CD4-positive, alpha-beta T cell treated with Interleukin-17A for 1 hour (primary cell): ENCODE results near the gene LRIG1.
"Not testable (repeated sequence)": the region's sequence is repeated elsewhere in the genome, so short reads cannot be mapped to it uniquely, and the experiment has no call there.

Source experiments
- DNase-seq: peaks from one replicate; pipeline ENCODE4 v3.0.0-alpha.2; 2020

The LRIG1 gene

GRCh38 chr3:66441129-66441528 is 59.7 kb downstream of the LRIG1 start:
- DNase-seq, result no peak

- DNase-seq, result no peak
Observed at GRCh38 chr3:66439666-66440344, 61.0 kb downstream of the LRIG1 start.

GRCh38 chr3:66438046-66438445 is 62.8 kb downstream of the LRIG1 start:
- no peak for DNase-seq

- DNase-seq, result no peak
Observed at GRCh38 chr3:66437341-66437929, 63.4 kb downstream of the LRIG1 start.

DNA sequence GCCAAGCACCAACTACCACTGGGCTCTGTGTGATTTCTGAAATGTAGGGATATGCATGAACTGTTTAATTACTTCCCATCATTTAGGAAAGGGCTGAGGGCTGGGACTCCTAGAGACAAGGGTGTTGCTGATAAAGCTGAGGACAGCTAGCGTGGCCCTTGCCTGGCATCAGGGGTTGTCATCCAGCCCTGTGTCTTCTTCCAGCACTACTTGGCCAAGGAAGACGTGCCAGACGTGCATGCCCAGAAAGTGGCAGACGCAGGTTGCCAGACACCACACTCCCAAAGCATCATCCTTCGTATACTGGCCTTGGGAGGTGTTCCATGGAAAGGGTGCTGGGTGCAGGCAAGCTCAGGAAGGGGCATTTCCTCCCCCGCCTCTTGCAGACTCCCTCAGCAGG is 64.8 kb downstream of the LRIG1 start:
- DNase-seq, result no peak

GRCh38 chr3:66434726-66435125 is 66.1 kb downstream of the LRIG1 start:
- no peak for DNase-seq

DNA sequence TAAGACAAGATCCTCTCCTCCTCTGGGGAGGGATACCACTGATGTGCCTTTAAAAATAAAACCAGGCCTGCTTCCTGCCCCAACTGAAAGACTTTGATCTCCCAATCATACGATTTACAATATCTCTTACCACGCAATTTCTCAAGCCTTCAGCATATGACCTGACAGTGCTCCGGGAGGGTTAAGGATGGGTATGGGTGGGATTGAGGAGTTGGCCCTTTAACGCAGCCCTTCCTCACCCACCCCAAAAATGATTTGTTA is 67.4 kb downstream of the LRIG1 start:
- no peak for DNase-seq

DNA sequence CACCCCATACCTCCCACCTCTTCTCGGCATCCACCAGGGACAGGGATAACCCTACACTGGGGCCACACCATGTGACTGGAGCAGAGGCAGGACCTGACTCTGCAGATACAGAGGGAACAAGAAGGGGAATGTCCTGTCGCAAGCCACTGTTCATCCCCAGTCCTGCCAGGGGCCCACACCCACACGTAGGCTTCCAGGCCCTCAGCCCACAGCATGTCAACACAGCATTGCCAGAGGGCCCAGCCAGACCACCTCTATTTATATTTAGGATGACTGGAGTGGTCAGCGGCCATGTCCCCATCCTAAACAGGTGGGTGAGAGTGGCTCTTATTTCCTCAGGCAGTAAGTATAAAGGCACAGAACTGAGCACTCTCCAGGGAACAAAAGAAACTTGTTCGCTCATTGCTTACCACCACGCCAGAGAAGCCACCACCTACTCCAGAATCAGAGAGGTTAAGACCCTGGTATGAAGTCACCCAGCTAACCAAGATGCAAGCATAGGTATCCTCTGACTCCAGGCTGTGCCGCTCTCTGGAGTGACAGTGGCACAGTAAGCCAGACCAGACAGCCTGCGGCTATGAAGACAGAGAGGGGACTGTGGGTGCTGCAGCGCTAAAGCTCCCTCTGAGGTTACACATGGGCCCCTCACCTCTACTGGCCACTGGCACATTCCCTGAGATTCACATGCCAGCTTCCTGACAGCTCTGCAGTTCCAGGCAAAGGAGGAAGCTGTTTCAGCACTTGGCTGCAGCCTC is 67.9 kb downstream of the LRIG1 start:
- no peak for DNase-seq

- DNase-seq, result no peak
Observed at GRCh38 chr3:66432041-66432766, 68.6 kb downstream of the LRIG1 start.

GRCh38 chr3:66431494-66431893 is 69.3 kb downstream of the LRIG1 start:
- no peak for DNase-seq

- no peak for DNase-seq
Observed at GRCh38 chr3:66430876-66431275, 69.9 kb downstream of the LRIG1 start.

- DNase-seq, result no peak
Observed at GRCh38 chr3:66428733-66429132, 72.1 kb downstream of the LRIG1 start.

DNA sequence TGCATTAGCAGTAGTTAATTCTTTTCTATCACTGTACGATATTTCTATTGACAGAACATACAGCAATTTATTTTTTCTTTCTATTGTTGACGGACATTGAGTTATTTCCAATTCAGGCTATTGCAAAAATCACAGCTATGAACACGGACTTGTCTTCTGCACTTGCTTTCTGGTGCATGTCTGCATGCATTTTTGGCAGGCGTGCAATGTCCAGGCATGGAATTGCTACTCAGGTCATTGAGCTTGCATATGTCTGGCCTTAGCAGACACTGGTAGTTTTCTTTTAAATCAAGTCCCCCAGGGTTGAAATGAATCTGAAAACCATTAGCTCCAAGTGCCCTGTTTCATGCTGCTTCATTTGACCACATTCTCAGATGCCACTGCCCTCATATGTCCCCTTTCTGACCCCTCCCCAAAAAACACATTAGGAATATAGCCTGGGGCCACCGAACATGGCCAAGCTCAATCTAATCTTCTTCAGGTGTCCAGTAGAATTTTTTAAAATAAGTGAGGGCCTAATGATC is 72.8 kb downstream of the LRIG1 start:
- no peak for DNase-seq

DNA sequence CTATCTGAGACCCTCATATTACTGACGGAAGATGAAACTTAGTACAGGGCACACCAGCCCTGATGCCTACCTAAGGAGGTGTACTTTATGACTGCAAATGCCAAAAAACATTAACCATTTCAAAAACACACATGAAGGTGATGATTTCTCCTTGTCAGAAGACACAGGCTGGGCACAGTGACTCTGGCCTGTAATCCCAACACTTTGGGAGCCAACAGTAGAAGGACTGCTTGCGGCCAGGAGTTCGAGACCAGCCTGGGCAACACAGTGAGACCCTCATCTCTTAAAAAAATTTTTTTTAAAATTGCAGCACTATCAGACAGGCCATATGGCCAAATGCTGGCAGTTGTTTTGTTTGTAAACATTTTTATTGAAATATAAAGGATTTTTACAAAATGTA is 73.5 kb downstream of the LRIG1 start:
- DNase-seq, result no peak

GRCh38 chr3:66426135-66426534 is 74.7 kb downstream of the LRIG1 start:
- no peak for DNase-seq

DNA sequence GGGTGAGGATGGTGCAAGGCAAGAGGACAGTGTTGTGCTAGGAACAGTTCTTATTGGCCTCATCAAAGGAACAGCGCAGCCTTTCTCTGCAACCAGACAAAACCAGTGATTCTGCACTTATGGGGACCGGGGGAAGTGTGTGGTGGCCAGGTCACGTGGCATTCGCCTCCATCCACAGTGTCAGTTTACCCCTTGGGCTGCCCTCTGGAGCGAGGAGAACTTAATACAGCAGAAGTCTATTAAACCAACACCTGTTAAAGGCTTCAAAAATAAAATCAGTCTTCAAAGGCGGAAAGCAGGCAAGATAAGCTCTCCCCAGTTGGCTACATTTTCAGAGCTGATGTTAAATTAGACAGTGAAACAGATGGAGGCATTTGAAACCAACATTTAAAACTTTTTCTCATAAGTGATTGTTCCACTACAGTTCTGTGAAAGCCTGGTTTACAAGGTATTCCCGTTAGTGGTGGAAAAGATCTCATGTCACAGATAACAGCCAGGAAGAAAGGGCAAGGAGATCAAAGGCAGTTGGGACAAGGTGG is 75.2 kb downstream of the LRIG1 start:
- no peak for DNase-seq

GRCh38 chr3:66425032-66425431 is 75.8 kb downstream of the LRIG1 start:
- no peak for DNase-seq

DNA sequence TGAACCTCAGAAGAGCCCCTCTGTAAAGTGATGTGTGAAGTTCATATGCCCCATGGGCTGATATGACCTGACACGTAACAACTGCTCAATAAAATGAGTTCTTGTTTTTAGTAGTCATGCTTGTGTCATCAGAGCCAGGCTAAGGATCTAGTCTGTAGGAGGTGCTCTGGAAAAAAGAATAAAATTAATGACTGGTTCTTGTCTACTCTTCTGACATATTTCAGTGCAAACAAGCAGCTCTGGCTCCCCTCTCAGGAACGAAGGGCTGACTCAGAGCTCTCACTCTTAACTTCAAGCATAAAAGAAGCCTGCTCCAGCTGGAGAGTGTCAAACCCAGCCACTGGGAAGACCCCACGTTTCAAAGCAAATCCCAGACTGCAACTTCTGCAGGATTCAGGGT is 77.0 kb downstream of the LRIG1 start:
- DNase-seq, result no peak

GRCh38 chr3:66421893-66422292 is 78.9 kb downstream of the LRIG1 start:
- not testable (repeated sequence) for DNase-seq

- not testable (repeated sequence) for DNase-seq
Observed at GRCh38 chr3:66421144-66421543, 79.7 kb downstream of the LRIG1 start.

GRCh38 chr3:66419036-66419435 is 81.8 kb downstream of the LRIG1 start:
- no peak for DNase-seq

GRCh38 chr3:66418475-66418931 is 82.3 kb downstream of the LRIG1 start:
- DNase-seq, result no peak
